ENCODE data around the gene AICDA.

GRCh38 chr12:8644345-8645248 is 31.9 kb upstream of the AICDA start:
- no peak for TF ChIP-seq CTCF (CRISPR knock-in tag; IDR thresholded peaks at IDR 0.05)
- no peak for TF ChIP-seq POLR2A (IDR thresholded peaks at IDR 0.05; ENCODE audit: insufficient read depth in 1 of 2, low read depth in 2 of 2, low read length in 2 of 2)
- no peak for TF ChIP-seq CEBPZ (IDR thresholded peaks at IDR 0.05; ENCODE audit: low read length)
